ENCODE measurements around the gene PRR5. TPM values are rescaled to one million over a fixed set of nuclear protein-coding genes. Genes with fewer than 3 reads are reported as not detected.
A peak's percentile ranks its signal among the peaks of the same experiment; 100 is the strongest.

Gene PRR5
- total and polyA plus RNA-seq, 4 donors, result 11.5 to 49.1 (median 19.3) TPM

DNA sequence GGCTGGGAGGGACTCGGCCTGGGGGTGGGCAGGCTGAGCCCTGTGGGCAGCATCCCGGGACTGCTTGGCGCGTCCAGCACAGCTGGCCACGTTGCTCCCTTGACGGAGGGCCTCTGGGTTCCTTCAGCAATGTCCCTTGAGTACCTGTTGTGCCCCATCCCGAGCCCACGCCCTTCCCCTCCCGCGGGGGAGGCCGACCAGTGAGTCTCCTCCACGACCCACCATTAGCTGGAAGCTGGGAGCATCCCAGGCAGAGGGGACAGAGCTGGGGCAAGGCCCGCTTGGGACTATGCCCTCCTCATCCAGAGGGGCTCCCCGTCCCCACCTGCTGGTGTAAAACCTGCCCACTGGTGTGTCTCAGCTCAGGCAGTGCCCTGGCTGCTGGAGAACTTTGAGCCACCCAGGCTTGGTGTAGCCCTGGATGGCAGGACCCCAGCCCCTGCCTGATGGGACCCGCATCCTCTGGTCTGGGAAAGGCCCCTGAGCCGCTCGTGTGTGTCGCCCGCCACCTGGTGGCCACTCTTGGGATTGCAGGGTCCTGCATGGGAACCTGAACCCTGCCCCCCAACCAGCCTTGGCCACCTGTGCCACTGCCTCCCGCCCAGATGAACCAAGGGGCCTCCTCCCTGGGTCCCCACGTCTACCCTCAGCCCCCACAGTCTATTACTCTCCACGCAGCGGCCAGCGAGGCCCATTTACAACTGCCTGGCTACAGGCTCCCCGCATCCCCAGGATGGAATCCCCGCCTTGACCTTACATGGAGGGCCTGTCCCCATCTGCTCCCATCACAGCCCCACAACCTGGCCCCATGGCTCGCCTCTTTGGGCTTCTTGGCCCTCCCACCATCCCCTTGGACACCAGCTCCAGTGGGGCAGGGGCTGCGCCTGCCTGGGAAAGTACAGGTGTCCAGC is 33.8 kb downstream of the PRR5 start:
- no peaks in the 10 kb centered on the region for H3K9me3 ChIP-seq (ENCODE audit: control insufficient read depth in 4 of 4, low read length in 3 of 4)
- H3K9ac ChIP-seq (ENCODE audit: low read depth in 1 of 2, low read length in 2 of 2), result no peak overlapping the region
- TF ChIP-seq RXRA (IDR thresholded peaks at IDR 0.05), result peak in 1 of 2 donors; percentile 24
- no peak for TF ChIP-seq EGR1 (IDR thresholded peaks at IDR 0.05; ENCODE audit: low read depth in 2 of 2)
- peak; percentile 4 to 39 for TF ChIP-seq HNF4A (conservative IDR thresholded peaks at IDR 0.05)
- TF ChIP-seq, protein P1, sequence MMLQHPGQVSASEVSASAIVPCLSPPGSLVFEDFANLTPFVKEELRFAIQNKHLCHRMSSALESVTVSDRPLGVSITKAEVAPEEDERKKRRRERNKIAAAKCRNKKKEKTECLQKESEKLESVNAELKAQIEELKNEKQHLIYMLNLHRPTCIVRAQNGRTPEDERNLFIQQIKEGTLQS (IDR thresholded peaks at IDR 0.05), result no peak
- TF ChIP-seq GABPA (IDR thresholded peaks at IDR 0.05 in 1 of 2, conservative IDR thresholded peaks at IDR 0.05 in 1 of 2), result no peak
- no peak for TF ChIP-seq YY1 (IDR thresholded peaks at IDR 0.05)
- peak; percentile 92 to 94 for TF ChIP-seq RAD21 (IDR thresholded peaks at IDR 0.05)
- no peak for TF ChIP-seq FOXA2 (IDR thresholded peaks at IDR 0.05)
- TF ChIP-seq, protein P2, sequence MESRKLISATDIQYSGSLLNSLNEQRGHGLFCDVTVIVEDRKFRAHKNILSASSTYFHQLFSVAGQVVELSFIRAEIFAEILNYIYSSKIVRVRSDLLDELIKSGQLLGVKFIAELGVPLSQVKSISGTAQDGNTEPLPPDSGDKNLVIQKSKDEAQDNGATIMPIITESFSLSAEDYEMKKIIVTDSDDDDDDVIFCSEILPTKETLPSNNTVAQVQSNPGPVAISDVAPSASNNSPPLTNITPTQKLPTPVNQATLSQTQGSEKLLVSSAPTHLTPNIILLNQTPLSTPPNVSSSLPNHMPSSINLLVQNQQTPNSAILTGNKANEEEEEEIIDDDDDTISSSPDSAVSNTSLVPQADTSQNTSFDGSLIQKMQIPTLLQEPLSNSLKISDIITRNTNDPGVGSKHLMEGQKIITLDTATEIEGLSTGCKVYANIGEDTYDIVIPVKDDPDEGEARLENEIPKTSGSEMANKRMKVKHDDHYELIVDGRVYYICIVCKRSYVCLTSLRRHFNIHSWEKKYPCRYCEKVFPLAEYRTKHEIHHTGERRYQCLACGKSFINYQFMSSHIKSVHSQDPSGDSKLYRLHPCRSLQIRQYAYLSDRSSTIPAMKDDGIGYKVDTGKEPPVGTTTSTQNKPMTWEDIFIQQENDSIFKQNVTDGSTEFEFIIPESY (IDR thresholded peaks at IDR 0.05), result no peak
- TF ChIP-seq, protein P3, sequence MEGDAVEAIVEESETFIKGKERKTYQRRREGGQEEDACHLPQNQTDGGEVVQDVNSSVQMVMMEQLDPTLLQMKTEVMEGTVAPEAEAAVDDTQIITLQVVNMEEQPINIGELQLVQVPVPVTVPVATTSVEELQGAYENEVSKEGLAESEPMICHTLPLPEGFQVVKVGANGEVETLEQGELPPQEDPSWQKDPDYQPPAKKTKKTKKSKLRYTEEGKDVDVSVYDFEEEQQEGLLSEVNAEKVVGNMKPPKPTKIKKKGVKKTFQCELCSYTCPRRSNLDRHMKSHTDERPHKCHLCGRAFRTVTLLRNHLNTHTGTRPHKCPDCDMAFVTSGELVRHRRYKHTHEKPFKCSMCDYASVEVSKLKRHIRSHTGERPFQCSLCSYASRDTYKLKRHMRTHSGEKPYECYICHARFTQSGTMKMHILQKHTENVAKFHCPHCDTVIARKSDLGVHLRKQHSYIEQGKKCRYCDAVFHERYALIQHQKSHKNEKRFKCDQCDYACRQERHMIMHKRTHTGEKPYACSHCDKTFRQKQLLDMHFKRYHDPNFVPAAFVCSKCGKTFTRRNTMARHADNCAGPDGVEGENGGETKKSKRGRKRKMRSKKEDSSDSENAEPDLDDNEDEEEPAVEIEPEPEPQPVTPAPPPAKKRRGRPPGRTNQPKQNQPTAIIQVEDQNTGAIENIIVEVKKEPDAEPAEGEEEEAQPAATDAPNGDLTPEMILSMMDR (IDR thresholded peaks at IDR 0.05; ENCODE audit: low read depth, low read length, missing input control), result peak; percentile 96
- no peak for TF ChIP-seq TAF1 (conservative IDR thresholded peaks at IDR 0.05)
- no peak for TF ChIP-seq JUND (IDR thresholded peaks at IDR 0.05)
- TF ChIP-seq, protein P4, sequence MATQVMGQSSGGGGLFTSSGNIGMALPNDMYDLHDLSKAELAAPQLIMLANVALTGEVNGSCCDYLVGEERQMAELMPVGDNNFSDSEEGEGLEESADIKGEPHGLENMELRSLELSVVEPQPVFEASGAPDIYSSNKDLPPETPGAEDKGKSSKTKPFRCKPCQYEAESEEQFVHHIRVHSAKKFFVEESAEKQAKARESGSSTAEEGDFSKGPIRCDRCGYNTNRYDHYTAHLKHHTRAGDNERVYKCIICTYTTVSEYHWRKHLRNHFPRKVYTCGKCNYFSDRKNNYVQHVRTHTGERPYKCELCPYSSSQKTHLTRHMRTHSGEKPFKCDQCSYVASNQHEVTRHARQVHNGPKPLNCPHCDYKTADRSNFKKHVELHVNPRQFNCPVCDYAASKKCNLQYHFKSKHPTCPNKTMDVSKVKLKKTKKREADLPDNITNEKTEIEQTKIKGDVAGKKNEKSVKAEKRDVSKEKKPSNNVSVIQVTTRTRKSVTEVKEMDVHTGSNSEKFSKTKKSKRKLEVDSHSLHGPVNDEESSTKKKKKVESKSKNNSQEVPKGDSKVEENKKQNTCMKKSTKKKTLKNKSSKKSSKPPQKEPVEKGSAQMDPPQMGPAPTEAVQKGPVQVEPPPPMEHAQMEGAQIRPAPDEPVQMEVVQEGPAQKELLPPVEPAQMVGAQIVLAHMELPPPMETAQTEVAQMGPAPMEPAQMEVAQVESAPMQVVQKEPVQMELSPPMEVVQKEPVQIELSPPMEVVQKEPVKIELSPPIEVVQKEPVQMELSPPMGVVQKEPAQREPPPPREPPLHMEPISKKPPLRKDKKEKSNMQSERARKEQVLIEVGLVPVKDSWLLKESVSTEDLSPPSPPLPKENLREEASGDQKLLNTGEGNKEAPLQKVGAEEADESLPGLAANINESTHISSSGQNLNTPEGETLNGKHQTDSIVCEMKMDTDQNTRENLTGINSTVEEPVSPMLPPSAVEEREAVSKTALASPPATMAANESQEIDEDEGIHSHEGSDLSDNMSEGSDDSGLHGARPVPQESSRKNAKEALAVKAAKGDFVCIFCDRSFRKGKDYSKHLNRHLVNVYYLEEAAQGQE (IDR thresholded peaks at IDR 0.05), result no peak
- no peak for TF ChIP-seq FOXA1 (IDR thresholded peaks at IDR 0.05)
- no peak for TF ChIP-seq HNF4G (IDR thresholded peaks at IDR 0.05)
- no peak for TF ChIP-seq NR2F2 (IDR thresholded peaks at IDR 0.05)
- peaks cover 0 to 5% (median 2%) of the 10 kb centered on the region in 4 donors for H3K4me1 ChIP-seq (ENCODE audit: control insufficient read depth in 4 of 4, insufficient read depth in 4 of 4, low read length in 3 of 4)
- peaks cover 0 to 3% (median 0%) of the 10 kb centered on the region in 4 donors for H3K36me3 ChIP-seq (ENCODE audit: control insufficient read depth in 4 of 4, insufficient read depth in 3 of 4, low read depth in 1 of 4, low read length in 3 of 4)
- H3K27me3 ChIP-seq (ENCODE audit: control insufficient read depth in 4 of 4, insufficient read depth in 4 of 4, low read length in 3 of 4), result no peaks in the 10 kb centered on the region
- H3K4me3 ChIP-seq (ENCODE audit: low read depth in 1 of 3, low read length in 3 of 3), result no peak overlapping the region
- peak; percentile 92 for DNase-seq (ENCODE audit: low spot score)
- WGBS, result 44% methylated on average over 28 of the region's 28 CpGs
- no peak overlapping the region for H3K27ac ChIP-seq (ENCODE audit: low read depth in 1 of 2, low read length in 2 of 2)
